Dedifferentiated amniotic fluid mesenchymal stem cell (primary cell): ENCODE results near the gene RPS26.
A peak's percentile ranks its signal among the peaks of the same experiment; 100 is the strongest.
"Not testable (repeated sequence)": the region's sequence is repeated elsewhere in the genome, so short reads cannot be mapped to it uniquely, and the experiment has no call there.

ENCODE experiments used
- DNase-seq: peaks from one replicate; pipeline ENCODE4 v3.0.0-alpha.2; 2016; ENCODE audit errors: extremely low spot score

RPS26 gene

DNA sequence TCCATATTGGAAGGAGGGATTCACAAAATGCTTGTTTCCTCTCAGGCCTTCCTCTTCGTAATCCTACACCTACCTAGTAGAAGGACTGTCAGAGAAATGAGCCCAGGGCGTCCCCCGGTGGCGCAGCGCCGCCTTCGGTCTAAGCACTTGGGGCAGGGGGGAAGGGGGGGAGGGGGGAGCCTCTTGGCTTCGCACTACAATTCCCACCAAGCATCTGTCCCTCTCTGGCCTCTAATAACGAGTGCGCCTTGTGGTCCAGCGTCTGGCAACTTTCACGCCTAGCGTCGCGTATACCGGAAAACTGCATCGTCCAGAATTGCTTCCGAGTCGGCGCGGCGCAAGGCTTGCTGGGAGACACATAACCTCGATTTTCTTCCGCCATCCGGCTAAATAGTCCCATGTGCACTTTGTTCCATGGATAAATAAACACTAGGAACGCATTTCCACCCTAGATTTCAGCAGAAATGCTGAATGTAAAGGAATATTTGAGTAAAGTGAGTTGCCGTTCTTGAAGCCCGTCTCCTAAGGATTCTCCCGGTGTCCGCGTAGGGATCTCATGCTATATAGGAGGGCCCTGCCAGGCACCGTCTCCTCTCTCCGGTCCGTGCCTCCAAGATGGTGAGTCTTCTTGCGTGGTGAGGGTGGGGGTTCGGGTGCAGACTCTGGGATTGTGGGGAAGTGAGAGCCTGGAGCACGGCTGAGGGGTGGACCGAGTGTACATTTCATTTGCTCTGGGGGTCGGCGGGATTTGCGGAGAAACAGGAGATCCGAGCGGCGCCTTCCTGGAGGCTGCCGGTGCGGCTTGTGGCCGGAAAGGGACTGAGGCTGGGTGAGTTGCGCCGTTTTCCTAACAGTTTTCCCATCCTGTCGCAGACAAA is at the start of gene RPS26:
Gene RPS26 (plus strand): TSS at position 367 of the 878 bp plus-strand sequence. CDS start 249 bp downstream, at position 616.
- peak; percentile 99 for DNase-seq

DNA sequence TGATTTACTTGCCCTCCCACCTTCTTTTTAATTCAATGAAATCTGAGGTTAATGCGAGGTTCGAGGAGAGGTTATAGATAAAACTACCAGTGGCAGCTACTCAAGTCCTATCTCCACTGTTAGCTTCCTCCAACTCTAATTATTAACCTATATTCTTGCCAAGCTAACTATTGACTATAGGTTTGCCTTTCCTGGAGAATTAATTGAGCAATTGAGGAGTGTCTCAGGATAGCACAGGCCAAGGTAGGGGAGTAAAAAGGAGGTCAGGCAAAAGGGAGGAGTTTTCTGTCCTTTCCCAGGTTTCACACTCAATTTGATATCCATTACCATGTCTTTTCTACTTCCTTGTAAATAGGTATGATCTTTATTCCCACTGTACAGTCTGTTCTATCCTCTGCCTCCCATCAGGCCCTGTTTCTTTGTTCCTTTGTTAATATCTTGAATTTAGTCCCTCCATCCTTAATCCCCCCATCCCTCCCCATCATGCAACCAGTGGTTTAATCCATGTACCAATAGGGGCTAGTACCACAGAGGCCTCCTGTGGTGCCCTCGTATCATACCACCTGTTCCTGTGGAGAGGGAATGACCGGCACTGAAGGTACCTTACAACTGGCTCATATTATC is 48.4 kb upstream of the RPS26 start:
- no peak for DNase-seq

DNA sequence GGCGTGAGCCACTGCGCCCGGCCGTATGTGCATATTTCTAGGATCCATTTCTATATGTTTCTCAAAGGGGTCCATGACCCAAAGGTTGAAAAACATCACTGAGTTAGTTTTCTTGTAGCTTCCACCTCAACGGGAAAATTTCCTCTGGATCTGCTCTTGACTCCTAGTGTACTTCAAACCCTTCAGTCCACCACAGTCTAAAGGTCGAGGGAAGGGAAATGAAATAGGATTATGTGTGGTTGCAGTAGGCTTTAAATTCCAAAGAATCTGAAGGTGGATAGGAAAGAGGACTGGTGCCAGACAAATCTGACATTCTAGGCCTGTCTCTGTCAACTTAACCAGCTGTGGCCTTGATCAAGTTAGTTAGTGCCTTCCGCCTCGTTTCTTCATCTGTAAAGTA is 46.4 kb upstream of the RPS26 start:
- no peak for DNase-seq

DNA sequence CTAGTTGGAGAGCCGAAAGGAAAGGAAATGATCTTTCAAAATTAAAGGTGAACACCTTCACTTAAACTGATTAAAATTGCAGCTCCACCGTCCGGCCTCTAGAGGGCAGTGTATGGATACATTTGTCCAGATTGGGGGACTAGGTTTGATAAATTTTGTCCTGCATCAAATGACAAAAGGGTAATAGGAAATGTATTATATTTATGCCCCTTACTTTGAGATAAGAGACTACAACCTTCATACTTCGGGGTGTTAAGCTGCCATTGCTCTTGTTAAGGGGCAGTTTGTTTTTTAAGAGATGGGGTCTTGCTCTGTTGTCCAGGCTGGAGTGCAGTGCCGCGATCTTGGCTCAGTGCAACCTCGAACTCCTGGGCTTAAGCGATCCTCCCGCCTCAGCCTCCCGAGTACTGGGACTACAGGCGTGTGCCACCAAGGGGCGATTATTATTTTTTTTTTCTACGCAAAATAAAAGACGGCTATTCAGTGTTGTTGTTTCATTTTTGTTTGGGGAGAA is 45.5 kb upstream of the RPS26 start:
- DNase-seq, result peak; percentile 60

DNA sequence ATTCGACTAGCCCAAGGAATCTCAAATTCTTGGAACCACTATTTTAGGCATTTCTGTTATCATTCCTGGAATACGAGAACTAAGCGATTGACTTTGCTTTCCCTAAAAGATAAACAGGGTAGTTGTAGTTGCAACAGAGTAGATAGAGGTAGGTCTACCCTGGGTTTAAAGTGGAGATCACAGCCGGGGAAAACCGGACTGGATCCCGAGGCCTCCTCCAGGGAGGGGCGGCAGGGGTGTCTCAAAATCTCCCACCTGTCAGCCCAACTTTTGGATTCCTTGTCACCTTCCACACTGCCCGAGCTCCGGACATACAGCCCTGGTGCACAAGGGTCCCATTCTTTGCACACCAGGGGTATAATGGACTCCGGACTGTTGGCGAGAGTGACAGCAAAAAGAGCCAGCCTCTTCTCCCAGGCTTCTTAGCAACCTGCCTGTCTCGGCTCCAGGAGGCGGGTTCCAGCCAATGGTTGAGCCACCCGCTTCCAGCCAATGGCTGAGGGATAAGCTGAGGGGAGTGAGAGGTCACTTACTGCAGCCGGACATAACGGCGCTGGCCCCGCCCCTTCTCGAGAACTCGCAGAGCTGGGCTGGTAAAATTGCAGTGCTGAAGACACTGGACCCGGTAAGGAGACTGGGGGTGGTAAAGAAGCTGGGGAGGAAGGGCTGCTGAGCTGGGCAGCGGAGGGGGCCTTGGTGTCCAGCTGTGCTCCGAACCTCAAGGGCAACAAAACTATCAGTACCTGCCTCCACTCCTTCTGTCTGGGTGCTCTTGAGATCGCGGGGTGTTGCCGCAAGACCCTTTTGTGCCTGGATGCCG is 44.8 kb upstream of the RPS26 start, which contains the start of gene SUOX:
Gene SUOX (plus strand): TSS at position 562 of the 820 bp plus-strand sequence. CDS start 4,946 bp downstream, outside the sequence.
- DNase-seq, result peak; percentile 97

DNA sequence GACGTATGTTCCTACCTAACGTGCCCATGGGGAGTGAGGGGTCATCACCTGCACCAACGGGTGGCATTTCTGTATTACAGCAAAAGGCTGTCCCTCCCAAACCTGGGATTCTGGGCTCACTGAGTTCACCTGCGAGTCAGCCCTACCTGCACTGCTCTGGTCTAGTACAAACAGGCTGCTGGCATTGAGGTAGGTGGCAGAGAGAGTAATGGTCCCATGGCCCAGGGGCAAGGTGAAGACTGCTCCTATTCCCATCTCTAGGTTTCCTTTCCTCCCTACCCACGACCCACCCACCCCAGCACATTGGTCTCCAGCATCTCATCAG is 44.2 kb upstream of the RPS26 start:
- DNase-seq, result no peak

DNA sequence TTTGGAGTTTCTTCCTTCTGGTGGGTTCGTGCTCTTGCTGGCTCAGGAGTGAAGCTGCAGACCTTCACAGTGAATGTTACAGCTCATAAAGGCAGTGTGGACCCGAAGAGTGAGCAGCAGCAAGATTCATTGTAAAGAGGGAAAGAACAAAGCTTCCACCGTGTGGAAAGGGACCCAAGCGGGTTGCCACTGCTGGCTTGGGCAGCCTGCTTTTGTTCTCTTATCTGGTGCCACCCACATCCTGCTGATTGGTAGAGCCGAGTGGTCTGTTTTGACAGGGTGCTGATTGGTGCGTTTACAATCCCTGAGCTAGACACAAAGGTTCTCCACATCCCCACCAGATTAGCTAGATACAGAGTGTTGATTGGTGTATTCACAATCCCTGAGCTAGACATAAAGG is 42.2 kb upstream of the RPS26 start:
- not testable (repeated sequence) for DNase-seq

DNA sequence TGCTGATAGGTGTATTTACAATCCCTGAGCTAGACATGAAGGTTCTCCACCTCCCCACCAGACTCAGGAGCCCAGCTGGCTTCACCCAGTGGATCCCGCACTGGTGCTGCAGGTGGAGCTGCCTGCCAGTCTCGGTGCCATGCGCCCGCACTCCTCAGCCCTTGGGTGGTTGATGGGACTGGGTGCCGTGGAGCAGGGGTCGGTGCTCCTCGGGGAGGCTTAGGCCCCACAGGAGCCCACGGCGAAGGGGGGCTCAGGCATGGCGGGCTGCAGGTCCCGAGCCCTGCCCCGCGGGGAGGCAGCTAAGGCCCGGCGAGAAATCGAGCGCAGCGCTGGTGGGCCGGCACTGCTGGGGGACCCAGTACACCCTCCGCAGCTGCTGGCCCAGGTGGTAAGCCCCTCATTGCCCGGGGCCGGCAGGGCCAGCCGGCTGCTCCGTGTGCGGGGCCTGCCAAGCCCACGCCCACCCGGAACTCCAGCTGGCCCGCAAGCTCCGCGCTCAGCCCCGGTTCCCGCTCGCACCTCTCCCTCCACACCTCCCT is 41.6 kb upstream of the RPS26 start:
- DNase-seq, result not testable (repeated sequence)

DNA sequence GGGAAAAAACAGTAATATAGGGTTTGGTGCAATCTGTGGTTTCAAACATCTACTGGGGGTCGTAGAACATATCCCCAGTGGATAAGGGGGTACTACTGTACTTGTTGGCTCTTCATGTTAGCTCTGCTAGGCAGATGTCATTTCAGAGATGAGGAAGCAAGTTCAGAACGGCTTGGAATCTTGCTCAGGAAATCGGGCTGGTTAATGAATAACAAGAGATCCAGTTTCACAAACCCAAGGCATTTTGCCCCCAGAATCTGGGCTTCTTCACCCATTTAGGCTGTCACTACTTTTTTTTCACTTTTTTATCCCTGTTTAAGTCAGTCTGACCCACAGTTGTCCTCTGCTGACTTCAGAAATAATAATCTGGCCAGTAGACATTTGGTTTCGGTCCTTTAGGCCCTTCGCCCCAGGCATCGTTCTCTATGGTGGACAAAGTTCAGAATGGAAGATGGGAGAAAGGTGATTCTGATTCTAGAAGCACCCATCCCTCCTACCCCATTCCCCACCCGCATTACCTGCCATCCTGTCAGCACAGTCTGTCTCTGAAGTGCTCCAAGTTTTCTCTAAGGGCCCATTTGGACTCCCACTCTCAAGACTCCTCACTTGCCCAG is 40.1 kb upstream of the RPS26 start:
- no peak for DNase-seq

DNA sequence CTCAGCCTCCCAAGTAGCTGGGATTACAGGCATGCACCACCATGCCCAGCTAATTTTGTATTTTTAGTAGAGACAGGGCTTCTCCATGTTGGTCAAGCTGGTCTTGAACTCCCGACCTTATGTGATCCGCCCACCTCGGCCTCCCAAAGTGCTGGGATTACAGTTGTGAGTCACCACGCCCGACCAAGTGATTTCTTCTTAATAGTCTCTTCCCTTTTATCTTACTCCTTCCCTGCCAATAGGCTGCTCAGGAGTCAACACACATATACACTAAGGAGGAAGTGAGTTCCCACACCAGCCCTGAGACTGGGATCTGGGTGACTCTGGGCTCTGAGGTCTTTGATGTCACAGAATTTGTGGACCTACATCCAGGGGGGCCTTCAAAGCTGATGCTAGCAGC is 38.3 kb upstream of the RPS26 start:
- DNase-seq, result not testable (repeated sequence)

DNA sequence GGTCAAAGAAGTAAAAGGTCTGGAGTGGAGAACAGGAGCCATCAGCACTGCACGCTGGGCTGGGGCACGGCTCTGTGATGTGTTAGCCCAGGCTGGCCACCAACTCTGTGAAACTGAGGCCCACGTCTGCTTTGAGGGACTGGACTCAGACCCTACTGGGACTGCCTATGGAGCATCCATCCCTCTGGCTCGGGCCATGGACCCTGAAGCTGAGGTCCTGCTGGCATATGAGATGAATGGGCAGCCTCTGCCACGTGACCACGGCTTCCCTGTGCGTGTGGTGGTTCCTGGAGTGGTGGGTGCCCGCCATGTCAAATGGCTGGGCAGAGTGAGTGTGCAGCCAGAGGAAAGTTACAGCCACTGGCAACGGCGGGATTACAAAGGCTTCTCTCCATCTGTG is 37.5 kb upstream of the RPS26 start:
- no peak for DNase-seq

DNA sequence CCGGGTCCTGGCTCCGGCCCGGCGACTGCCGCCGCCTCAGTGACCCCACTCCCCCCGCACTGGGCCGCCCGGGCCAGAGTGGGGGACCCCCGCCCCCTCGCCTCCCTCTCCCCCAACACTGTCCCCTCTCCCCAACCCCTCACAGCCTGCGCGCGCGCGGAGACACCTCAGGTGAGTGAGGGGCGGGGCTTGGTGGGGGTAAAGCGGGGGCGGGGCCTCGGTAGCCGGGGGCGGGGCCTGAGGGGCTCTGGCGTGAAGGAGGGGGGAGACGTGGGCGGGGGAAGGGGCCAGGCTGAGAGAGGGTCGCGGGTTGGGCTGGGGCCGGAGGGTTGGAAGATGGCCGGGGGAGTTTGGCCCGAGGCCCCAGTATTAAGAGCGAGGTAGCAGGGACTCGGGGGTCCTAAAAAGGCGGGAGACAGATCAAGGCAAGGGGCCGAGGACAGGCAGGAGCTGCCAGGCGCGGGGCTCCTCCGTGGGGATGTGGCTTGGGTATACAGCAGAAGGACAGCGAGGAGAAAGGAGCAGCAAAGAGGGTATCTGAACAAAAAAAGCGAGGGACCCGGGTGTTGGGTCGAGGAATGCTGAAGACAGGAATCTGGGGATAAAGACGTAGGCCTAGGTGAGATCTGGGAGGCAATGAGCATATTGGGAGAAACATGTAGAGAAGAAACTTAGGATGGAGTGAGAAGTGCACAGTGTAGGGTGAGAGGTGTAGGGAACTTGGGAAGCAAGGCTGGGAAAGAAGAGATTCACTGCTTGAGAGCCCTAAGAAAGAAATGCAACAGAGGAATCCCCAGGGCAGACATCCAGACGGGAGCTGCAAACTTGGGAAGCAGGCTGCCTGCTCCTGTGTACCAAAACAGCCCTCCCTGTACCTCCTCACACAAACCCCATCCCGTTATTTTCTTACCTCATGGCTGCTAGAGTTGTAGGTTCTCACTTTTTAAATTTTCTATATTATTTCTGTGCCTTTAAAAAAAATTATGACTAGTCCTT is 33.9 kb upstream of the RPS26 start:
- no peak for DNase-seq

DNA sequence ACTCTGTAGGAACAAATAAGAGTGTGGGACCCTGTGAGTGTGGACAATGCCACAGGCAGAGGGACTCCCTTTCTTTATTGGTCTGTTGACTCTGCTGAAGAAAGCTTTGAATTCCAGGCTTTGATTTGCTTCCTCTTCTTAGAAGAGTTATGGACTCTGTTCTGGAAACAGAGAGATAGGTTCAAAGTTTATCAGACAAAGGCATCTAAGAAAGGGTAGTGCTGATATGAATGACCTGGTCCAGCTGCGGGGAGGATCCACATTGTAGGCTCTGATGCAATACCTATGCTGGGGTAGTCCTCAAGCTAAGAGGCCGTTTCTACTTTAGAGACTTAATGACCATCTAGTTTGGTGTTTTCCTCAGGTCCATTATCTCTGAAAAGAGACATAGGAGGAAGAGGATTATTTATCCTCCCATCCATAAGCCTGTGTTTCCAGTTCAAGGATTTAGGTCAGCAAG is 31.6 kb upstream of the RPS26 start:
- DNase-seq, result no peak

DNA sequence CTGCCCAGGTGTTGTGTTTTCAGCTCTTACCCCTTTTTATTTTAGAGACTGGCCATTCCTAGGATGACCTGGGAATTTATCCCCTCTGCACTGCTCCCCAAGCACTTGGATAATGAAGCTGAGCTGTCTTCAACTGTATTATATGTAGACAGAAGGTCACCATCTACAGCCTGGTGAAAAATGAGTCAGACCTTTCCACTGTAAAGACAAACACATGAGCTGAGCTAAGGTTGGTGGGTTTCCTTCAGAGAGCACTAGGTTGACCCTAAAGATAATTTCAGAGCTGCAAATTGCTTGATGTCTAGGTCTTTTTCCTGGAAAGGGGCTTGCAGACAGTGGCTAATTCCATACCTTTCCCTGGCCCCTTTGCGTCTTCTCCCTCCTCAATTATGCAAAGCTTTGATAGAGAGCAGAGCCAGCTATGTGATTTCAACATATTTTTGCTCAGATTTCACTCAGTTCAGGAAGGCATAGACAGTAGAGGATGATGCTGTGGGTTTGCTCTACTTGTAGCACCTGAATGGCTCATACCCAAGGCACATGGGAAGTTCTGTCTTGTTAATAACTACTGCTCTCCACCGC is 30.1 kb upstream of the RPS26 start:
- no peak for DNase-seq

DNA sequence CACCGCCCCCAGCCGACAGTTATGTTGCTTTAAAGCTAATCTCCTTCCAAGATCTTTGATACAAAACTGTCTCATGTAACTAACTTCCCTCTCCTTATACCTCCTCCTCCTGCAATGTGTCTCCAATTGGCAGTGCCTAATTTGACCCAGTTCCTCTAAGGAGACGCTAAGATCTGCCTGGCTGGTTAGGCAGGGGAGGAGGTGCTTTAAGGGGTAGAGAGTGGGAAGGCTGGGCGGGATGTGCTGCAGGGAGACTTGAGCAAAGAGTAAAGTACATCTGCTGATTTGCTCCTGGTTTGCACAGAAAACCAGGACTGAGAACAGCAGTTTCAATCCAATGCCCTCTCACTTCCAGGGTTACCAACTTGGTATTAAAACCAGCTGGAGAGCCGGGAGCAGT is 28.2 kb upstream of the RPS26 start:
- no peak for DNase-seq

DNA sequence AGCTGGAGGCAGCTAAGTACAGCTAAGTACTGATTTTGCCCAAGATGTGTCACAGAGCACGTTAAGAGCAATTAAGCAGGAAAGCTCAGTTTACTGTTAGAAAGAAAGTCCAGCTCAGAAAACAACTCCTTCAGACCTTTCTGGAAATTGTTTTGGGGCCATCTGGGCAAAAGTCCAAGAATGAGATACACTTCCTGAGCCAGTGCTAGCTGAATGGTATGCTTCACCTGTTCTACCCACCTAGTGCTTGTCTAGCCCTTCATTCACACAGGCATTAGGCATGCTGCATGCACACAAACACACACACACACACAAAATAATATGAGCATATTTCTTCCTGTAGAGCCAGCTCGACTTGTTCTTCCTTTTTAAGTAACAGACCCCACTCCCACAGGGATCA is 27.5 kb upstream of the RPS26 start:
- no peak for DNase-seq

DNA sequence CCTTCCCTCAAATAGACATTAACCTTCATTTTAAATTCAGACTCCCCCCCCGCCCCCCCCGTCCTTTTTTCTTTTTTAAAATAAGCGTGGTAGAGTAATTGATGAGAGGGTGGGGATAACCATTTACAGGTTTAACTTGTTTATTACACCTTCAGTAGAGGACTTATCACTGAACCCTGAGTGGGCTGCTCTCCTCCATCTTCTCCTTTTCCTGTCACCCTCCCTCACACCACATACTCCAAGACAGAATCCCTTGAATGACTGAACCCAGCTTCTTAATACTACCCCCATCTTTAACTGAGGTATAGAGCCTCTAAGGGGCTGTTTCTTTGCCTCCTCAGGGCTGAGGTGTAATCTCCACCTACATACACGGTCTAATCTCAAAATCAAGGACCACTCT is 24.5 kb upstream of the RPS26 start:
- DNase-seq, result no peak

DNA sequence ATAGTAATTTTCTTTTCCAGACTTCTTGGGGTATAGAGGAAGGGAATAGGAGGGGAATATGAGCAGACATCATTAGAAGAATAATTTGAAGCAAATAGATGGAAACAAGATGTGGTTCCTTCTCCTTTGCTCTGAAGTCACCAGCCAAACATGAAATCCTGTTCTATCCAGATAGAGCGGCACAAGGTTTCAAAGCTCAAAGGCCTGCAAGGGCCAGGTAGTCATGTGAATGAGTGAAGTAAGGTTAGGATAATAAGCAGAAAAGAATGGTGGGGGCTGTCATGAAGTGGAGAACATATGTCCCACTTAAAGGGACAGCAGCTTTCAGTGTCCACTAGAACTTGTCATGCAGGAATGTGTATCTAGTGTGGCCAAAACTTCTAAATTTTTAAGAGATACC is 23.4 kb upstream of the RPS26 start:
- DNase-seq, result no peak

DNA sequence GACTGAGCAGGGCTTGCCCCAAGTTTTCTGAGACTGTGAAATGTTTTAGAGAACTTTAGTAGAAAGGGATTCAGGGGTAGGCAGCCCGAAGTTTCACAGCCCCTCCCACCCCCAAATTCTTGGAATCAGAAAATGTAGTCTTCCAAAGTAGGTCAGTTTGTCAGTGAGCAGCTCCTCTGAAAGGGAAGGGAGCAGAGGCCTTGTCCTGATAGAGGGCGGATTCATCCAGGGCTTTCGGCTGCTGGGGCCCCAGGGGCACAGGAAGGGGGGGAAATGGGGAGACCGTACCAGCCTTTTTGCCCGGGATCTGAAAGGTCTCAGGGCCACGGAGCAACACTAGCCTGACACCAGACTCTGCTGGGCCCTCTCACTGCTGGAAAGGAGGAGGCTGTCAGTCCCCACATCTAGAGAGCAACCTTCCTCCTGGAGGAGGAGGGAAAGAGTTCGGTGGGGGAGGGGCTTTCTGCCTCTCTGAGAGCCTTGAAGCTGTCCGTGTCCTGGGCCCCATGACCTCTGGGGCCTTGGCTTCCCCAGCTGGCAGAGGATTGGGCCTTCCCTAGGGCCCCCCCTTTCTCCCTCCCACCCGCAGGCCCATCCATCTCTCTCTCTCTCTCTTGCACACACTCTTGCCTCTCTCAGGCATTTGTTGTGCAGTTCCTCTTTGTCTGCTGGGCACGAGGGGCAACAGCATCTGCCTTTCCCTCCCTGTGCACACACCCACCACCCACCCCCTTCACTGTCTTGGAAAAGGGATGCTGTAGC is 21.1 kb upstream of the RPS26 start, which contains the start of gene IKZF4:
Gene IKZF4 (plus strand): TSS at position 621 of the 762 bp plus-strand sequence. CDS start 451 bp downstream, outside the sequence.
- no peak for DNase-seq
